Lung (tissue), 12 donors: ENCODE results near the gene ORM2. TPM values are rescaled to one million over a fixed set of nuclear protein-coding genes. Genes with fewer than 3 reads are reported as not detected.
A peak's percentile ranks its signal among the peaks of the same experiment; 100 is the strongest.

Experiments
- ATAC-seq: fragments of 200-7000 bp; cut with Tn5 transposase; one replicate; pipeline ENCODE4 v1.9.1; 2020; ENCODE audit warnings: moderate number of reproducible peaks; ENCODE audit not compliant: insufficient read depth, low FRiP score
- DNase-seq, 3 donors: peaks; one replicate each; pipeline ENCODE4 v3.0.0-alpha.2; 2013 to 2017
- H3K27ac ChIP-seq, 2 donors: one replicate each; pipeline ENCODE4 v1.5.1; 2013; ENCODE audit warnings: mild to moderate bottlenecking in 2 of 2, moderate library complexity in 2 of 2, control low read depth in 1 of 2, inconsistent platforms in 1 of 2, low read depth in 1 of 2, low read length in 1 of 2
- H3K27me3 ChIP-seq, 3 donors: one replicate each; pipeline ENCODE4 v1.5.1; 2013; ENCODE audit warnings: low read length in 2 of 3; ENCODE audit not compliant: control insufficient read depth in 3 of 3, insufficient read depth in 3 of 3
- H3K36me3 ChIP-seq, 4 donors: one replicate each; pipeline ENCODE4 v1.5.1; 2013; ENCODE audit warnings: low read length in 4 of 4, mild to moderate bottlenecking in 1 of 4, moderate library complexity in 1 of 4; ENCODE audit not compliant: control insufficient read depth in 4 of 4, insufficient read depth in 4 of 4
- H3K4me1 ChIP-seq, 5 donors: one replicate each; pipeline ENCODE4 v1.5.1; 2013; ENCODE audit warnings: low read length in 5 of 5, mild to moderate bottlenecking in 2 of 5, moderate library complexity in 1 of 5; ENCODE audit not compliant: control insufficient read depth in 5 of 5, insufficient read depth in 5 of 5
- H3K4me3 ChIP-seq: one replicate; pipeline ENCODE4 v1.5.1; 2013; ENCODE audit warnings: mild to moderate bottlenecking, control low read depth, moderate library complexity
- H3K9ac ChIP-seq, 2 donors: one replicate each; pipeline ENCODE4 v1.5.1; 2013; ENCODE audit warnings: low read length in 2 of 2, control low read depth in 1 of 2; ENCODE audit not compliant: insufficient read depth in 1 of 2
- H3K9me3 ChIP-seq, 4 donors: one replicate each; pipeline ENCODE4 v1.5.1; 2013; ENCODE audit warnings: low read length in 3 of 4, mild to moderate bottlenecking in 1 of 4, moderate library complexity in 1 of 4; ENCODE audit not compliant: control insufficient read depth in 4 of 4, insufficient read depth in 3 of 4
- WGBS, 2 donors: extraction: QIAGEN DNeasy Blood & Tissue Kit; methylation state at CpG; one replicate each; pipeline ENCODE4 v1.1.7; 2013; 5-methylcytosine and 5-hydroxymethylcytosine counted together
- polyA plus RNA-seq, 2 donors: library from polyadenylated mRNA; stranded (reverse); fragments of 200-250 nt; gene quantifications; one replicate each; pipeline ENCODE4 v1.2.1, GENCODE V29; 2013
- total RNA-seq, 2 donors: library from RNA; depleted of rRNA in 1 of 2; stranded (reverse); fragments of >200 nt in 1 of 2; gene quantifications; one replicate each; pipeline ENCODE4 v1.2.1, GENCODE V29; 2014 to 2021
- TF ChIP-seq, protein P1 (sequence below): IDR thresholded peaks from 2 replicates; pipeline ENCODE4 v1.5.1; 2012; ENCODE audit warnings: mild to moderate bottlenecking; ENCODE audit errors: control extremely low read depth, extremely low read depth
- donor health status: control.
- donor health status: control.
- donor health status: Bipolar disorder and iron deficiency.
- donor health status: healthy.
- donor health status: DM: yes; HTN: yes; CAD: no.

Gene ORM2
- total and polyA plus RNA-seq, 4 donors: 0.77 to 215 (median 47.6) TPM

DNA sequence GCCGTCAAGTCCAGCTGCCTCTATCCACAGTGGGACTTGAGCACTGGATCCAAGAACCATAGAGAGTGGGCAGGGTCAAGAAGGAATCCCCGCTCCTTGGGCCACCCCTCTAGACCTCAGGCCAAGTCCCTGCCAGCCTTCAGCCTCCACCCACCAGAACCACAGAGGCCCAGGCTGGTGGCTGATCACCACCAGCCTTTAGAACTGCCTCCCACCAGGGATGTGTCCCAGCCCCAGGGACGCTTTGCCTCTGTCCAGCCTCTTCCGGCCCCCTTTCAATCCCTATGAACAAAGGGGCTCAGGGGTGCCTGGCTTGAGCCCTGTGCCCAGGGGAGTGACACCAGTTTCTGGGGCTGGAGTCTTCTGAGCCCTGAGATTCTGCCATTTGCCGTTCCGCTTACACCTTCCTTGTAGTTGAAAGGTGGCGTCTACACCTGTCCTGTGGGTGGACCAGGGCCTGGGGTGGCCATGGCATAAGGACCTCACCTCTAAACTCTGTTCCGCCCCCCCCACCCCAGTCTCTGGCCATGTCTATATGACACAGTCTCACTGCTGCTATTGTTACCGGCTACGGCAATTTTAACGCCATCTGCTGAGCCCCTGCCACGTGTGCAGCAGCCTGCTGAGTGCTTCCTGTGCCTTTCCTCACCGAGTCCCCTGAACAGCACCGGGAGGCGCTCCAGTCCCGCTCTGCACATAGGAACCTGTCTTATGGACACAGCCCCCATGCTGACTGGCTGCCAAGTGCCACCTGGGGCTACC lies 42.5 kb upstream of the ORM2 start:
- Histone ChIP-seq H3K27ac (no peak overlapping the region), H3K27me3 (no peaks in the 10 kb centered on the region), H3K4me1 (peaks cover 0 to 13% (median 5%) of the 10 kb centered on the region in 5 donors), H3K36me3 (peaks cover 0 to 22% (median 7%) of the 10 kb centered on the region in 4 donors), H3K9me3 (no peaks in the 10 kb centered on the region), H3K9ac (no peak overlapping the region), H3K4me3 (no peak overlapping the region)
- WGBS, 2 donors: 81 to 83% methylated on average over 16 of the region's 16 CpGs
- ATAC-seq (no peak), DNase-seq (peak in 1 of 3 donors; percentile 11)
- TF ChIP-seq, protein P1, sequence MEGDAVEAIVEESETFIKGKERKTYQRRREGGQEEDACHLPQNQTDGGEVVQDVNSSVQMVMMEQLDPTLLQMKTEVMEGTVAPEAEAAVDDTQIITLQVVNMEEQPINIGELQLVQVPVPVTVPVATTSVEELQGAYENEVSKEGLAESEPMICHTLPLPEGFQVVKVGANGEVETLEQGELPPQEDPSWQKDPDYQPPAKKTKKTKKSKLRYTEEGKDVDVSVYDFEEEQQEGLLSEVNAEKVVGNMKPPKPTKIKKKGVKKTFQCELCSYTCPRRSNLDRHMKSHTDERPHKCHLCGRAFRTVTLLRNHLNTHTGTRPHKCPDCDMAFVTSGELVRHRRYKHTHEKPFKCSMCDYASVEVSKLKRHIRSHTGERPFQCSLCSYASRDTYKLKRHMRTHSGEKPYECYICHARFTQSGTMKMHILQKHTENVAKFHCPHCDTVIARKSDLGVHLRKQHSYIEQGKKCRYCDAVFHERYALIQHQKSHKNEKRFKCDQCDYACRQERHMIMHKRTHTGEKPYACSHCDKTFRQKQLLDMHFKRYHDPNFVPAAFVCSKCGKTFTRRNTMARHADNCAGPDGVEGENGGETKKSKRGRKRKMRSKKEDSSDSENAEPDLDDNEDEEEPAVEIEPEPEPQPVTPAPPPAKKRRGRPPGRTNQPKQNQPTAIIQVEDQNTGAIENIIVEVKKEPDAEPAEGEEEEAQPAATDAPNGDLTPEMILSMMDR: no peak

DNA sequence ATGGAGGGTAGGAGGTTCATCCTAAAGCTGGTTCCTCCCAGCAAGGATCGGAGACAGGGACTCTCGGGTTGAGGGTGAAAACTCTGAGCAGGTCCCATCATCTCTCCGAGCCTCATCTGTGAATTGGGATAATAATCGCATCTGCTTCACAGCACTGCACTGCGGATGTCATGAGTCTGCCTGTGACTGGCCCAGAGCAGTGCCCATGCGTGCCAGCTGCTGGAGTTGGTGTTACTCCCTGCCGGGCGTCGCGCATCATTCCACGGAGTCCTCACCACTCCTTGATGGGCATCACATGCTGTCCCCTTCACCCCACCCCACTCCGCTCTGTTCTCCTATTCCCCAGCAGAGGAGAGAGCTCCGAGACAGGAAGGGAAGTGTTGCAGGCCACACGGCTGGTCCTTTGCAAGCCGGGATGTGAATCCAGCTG lies 41.9 kb upstream of the ORM2 start:
- no peaks in the 10 kb centered on the region for H3K9me3 ChIP-seq
- no peak overlapping the region for H3K9ac ChIP-seq
- no peak overlapping the region for H3K4me3 ChIP-seq
- TF ChIP-seq, protein P1: no peak
- peaks cover 0 to 13% (median 5%) of the 10 kb centered on the region in 5 donors for H3K4me1 ChIP-seq
- H3K36me3 ChIP-seq: peaks cover 0 to 28% (median 9%) of the 10 kb centered on the region in 4 donors
- H3K27me3 ChIP-seq: no peaks in the 10 kb centered on the region
- DNase-seq (no peak), ATAC-seq (no peak)
- 77 to 84% methylated on average over 15 of the region's 15 CpGs for WGBS, 2 donors
- no peak overlapping the region for H3K27ac ChIP-seq

DNA sequence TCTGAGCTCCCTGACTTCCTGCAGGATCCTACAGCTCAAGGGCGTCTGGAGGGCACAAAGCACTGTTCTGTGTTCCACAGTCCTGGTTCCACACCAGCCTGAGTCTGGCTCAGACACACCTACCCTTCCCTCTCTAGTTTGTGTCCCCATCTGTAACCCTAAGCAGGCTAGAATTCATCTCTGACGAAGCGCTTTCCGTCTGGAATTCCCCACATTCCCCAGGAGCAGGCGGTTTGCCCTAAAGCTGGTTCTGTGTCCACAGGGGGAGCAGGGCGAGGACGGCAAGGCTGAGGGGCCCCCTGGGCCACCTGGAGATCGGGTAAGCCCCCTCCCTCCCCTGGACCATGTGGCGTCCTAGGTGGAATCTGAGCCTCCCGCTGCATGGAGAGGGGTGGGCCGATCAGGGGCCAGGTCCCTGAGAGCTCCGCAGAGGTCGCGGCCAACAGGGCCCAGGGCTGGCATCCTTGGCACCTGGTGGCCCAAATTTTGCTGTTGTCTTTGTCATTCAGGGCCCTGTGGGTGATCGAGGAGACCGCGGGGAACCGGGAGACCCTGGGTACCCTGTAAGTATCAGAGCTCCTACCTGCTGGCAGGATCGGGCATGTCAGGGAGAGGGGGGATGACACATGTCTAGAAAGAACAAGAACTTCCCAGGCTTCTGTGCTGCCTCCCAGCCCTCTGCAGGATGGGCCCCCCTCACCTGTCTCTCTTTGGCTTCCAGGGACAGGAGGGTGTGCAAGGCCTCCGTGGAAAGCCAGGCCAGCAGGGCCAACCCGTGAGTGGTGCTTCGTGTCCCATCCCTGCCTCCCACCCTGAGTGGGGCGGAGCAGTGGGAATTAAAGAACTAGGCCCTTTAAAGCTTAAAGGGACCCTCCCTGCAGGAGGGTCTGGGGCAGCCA lies 41.2 kb upstream of the ORM2 start:
- peak; percentile 20 to 33 (median 24) for DNase-seq
- Histone ChIP-seq H3K27me3 (no peaks in the 10 kb centered on the region), H3K4me3 (no peak overlapping the region), H3K9me3 (no peaks in the 10 kb centered on the region), H3K4me1 (peaks cover 0 to 13% (median 5%) of the 10 kb centered on the region in 5 donors), H3K36me3 (peaks cover 0 to 35% (median 12%) of the 10 kb centered on the region in 4 donors), H3K27ac (no peak overlapping the region), H3K9ac (no peak overlapping the region)
- no peak for ATAC-seq
- TF ChIP-seq, protein P1: no peak
- 71 to 78% methylated on average over 23 of the region's 23 CpGs for WGBS, 2 donors
